DND-41 (cell line): Measurements from ENCODE around the gene NDRG3.
"Not testable (repeated sequence)": the region's sequence is repeated elsewhere in the genome, so short reads cannot be mapped to it uniquely, and the experiment has no call there.

Experiments used
- ATAC-seq: fragments of 200-7000 bp; cut with Tn5 transposase; 3 replicates; pipeline ENCODE4 v1.9.1; 2021; ENCODE audit warnings: low read depth; ENCODE audit not compliant: insufficient read depth
- DNase-seq: peaks from one replicate; pipeline ENCODE4 v3.0.0-alpha.2; 2020
- H2AFZ ChIP-seq: 2 replicates; pipeline ENCODE4 v1.6.0; 2012; ENCODE audit warnings: low read depth, low read length
- H3K27ac ChIP-seq: 2 replicates; pipeline ENCODE4 v1.5.1; 2012; ENCODE audit warnings: low read length, inconsistent platforms
- H3K27me3 ChIP-seq: fragments of 200-600 bp; sonication (generic); 2 replicates; pipeline ENCODE4 v1.6.0; 2012; ENCODE audit warnings: low read length, mild to moderate bottlenecking, inconsistent platforms; ENCODE audit not compliant: insufficient read depth, poor library complexity
- H3K36me3 ChIP-seq: 2 replicates; pipeline ENCODE4 v1.5.1; 2012; ENCODE audit warnings: low read length, inconsistent platforms; ENCODE audit not compliant: insufficient read depth
- H3K4me1 ChIP-seq: 2 replicates; pipeline ENCODE4 v1.5.1; 2012; ENCODE audit warnings: mild to moderate bottlenecking, low read length; ENCODE audit not compliant: insufficient read depth
- H3K4me2 ChIP-seq: 2 replicates; pipeline ENCODE4 v1.6.0; 2012; ENCODE audit warnings: mild to moderate bottlenecking, moderate library complexity, low read length, inconsistent platforms; ENCODE audit not compliant: insufficient read depth
- H3K4me3 ChIP-seq, 2 experiments: fragments of 200-600 bp in 1 of 2; shearing (Covaris generic) in 1 of 2; 2 replicates each; pipeline ENCODE4 v1.5.1; 2012 to 2016; ENCODE audit warnings: inconsistent platforms in 2 of 2, low read length in 2 of 2, mild to moderate bottlenecking in 2 of 2, low read depth in 1 of 2, moderate library complexity in 1 of 2
- H3K79me2 ChIP-seq: 2 replicates; pipeline ENCODE4 v1.6.0; 2012; ENCODE audit warnings: low read length, inconsistent platforms; ENCODE audit not compliant: insufficient read depth
- H3K9ac ChIP-seq: 2 replicates; pipeline ENCODE4 v1.6.0; 2012; ENCODE audit warnings: low read depth, mild to moderate bottlenecking, inconsistent platforms, low read length, moderate library complexity
- H3K9me3 ChIP-seq: 2 replicates; pipeline ENCODE4 v1.5.1; 2012; ENCODE audit warnings: low read length, moderate library complexity, mild to moderate bottlenecking, inconsistent platforms; ENCODE audit not compliant: insufficient read depth, severe bottlenecking
- H4K20me1 ChIP-seq: 2 replicates; pipeline ENCODE4 v1.6.0; 2012; ENCODE audit warnings: low read length; ENCODE audit not compliant: insufficient read depth
- EZH2 ChIP-seq: IDR thresholded peaks from 3 replicates; pipeline ENCODE4 v1.6.1; 2012; ENCODE audit warnings: borderline replicate concordance, low read depth, mild to moderate bottlenecking, moderate library complexity, low read length, inconsistent platforms; ENCODE audit not compliant: severe bottlenecking
- TF ChIP-seq, protein P1 (sequence below): IDR thresholded peaks from 2 replicates; pipeline ENCODE4 v1.5.1; 2012; ENCODE audit warnings: borderline replicate concordance, low read length, moderate library complexity, mild to moderate bottlenecking; ENCODE audit not compliant: poor library complexity, severe bottlenecking; ENCODE audit errors: extremely low read depth

Gene NDRG3

DNA sequence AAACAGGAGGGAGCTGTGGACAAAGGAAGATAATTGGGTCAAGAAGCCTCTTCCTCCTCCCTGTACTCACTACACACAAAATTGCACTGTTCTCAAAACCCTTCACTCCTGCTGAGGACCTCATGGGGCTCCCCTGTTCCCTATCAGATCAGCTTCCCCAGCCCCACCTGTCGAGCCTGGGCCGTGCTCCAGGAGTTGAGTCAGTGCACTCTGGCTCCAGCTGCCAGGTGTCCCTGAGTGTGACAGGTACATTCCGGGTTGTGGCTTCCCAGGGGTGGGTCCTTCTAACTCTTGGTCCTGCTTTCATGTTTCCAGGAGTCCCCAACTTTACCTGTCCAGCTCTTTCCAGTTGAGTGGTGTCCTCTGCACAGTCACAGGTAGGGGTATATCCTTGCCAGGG lies 131.9 kb downstream of the NDRG3 start:
- H3K27me3 ChIP-seq, result no peaks in the 10 kb centered on the region
- no peak overlapping the region for H3K4me2 ChIP-seq
- H3K27ac ChIP-seq, result no peak overlapping the region
- peaks cover 62% of the 10 kb centered on the region for H3K36me3 ChIP-seq
- no peaks in the 10 kb centered on the region for H3K9me3 ChIP-seq
- H4K20me1 ChIP-seq, result peaks cover 24% of the 10 kb centered on the region; the same call in 1 of the 2 replicates
- no peak for DNase-seq
- ATAC-seq, result no peak
- TF ChIP-seq EZH2, result no peak
- TF ChIP-seq, protein P1, sequence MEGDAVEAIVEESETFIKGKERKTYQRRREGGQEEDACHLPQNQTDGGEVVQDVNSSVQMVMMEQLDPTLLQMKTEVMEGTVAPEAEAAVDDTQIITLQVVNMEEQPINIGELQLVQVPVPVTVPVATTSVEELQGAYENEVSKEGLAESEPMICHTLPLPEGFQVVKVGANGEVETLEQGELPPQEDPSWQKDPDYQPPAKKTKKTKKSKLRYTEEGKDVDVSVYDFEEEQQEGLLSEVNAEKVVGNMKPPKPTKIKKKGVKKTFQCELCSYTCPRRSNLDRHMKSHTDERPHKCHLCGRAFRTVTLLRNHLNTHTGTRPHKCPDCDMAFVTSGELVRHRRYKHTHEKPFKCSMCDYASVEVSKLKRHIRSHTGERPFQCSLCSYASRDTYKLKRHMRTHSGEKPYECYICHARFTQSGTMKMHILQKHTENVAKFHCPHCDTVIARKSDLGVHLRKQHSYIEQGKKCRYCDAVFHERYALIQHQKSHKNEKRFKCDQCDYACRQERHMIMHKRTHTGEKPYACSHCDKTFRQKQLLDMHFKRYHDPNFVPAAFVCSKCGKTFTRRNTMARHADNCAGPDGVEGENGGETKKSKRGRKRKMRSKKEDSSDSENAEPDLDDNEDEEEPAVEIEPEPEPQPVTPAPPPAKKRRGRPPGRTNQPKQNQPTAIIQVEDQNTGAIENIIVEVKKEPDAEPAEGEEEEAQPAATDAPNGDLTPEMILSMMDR, result no peak
- no peaks in the 10 kb centered on the region for H3K4me1 ChIP-seq
- no peak overlapping the region for H2AFZ ChIP-seq
- H3K4me3 ChIP-seq, result no peak overlapping the region
- no peak overlapping the region for H3K9ac ChIP-seq
- H3K79me2 ChIP-seq, result peaks cover 5% of the 10 kb centered on the region

DNA sequence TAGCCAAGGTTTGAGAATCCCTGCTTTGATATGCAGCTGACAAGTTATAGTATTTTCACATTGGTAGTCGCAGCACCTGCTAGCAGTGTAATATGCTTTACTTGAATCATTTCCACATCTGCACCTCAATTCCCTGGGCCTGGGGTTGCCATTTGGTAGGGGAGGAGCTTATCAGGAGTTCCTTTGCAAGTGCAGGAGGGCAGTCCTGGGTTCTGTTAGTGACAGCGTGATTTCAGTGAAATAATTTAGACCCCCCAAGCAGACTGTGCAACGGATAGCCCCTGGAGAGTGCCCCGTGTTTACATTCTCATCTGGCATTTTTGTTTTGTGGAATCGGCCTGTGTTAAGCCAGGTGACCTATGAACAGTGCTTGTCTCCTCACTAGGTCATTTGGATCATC lies 134.3 kb downstream of the NDRG3 start:
- peaks cover 44% of the 10 kb centered on the region for H4K20me1 ChIP-seq
- no peak for ATAC-seq

DNA sequence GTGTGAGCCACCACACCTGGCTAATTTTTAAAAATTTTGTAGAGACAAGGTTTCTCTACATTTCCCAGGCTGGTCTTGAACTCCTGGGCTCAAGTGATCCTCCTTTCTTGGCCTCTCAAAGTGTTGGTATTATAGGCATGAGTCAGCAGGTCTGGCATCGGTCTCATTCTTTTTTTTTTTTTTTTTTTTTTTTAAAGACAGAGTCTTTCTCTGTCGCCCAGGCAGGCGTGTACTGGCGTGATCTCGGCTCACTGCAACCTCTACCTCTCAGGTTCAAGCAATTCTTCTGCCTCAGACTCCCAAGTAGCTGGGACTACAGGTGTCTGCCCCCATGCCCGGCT lies 137.5 kb downstream of the NDRG3 start:
- peaks cover 46% of the 10 kb centered on the region for H4K20me1 ChIP-seq
- not testable (repeated sequence) for H3K9ac ChIP-seq, H3K9me3 ChIP-seq, H3K27me3 ChIP-seq, DNase-seq, H3K4me3 ChIP-seq, ATAC-seq, H3K27ac ChIP-seq, H2AFZ ChIP-seq
- peaks cover 39% of the 10 kb centered on the region for H3K79me2 ChIP-seq
- H3K4me2 ChIP-seq, result 0 out of 2 replicates have a peak overlapping the region, but pooled peaks have one; percentile 85
- H3K36me3 ChIP-seq, result peaks cover 60% of the 10 kb centered on the region
- peaks cover 30% of the 10 kb centered on the region for H3K4me1 ChIP-seq

More for the DNA sequence above, 134.3 kb downstream of the NDRG3 start:
- no peak for DNase-seq
- H3K36me3 ChIP-seq, result peaks cover 78% of the 10 kb centered on the region
- H3K4me1 ChIP-seq, result peaks cover 17% of the 10 kb centered on the region
- no peak overlapping the region for H2AFZ ChIP-seq
- peaks cover 28% of the 10 kb centered on the region for H3K79me2 ChIP-seq
- H3K27me3 ChIP-seq, result no peaks in the 10 kb centered on the region
- H3K4me3 ChIP-seq, result no peak overlapping the region
- no peak overlapping the region for H3K27ac ChIP-seq
- no peak for TF ChIP-seq EZH2
- TF ChIP-seq, protein P1, result no peak
- H3K9me3 ChIP-seq, result no peaks in the 10 kb centered on the region
- H3K9ac ChIP-seq, result no peak overlapping the region
- no peak overlapping the region for H3K4me2 ChIP-seq

DNA sequence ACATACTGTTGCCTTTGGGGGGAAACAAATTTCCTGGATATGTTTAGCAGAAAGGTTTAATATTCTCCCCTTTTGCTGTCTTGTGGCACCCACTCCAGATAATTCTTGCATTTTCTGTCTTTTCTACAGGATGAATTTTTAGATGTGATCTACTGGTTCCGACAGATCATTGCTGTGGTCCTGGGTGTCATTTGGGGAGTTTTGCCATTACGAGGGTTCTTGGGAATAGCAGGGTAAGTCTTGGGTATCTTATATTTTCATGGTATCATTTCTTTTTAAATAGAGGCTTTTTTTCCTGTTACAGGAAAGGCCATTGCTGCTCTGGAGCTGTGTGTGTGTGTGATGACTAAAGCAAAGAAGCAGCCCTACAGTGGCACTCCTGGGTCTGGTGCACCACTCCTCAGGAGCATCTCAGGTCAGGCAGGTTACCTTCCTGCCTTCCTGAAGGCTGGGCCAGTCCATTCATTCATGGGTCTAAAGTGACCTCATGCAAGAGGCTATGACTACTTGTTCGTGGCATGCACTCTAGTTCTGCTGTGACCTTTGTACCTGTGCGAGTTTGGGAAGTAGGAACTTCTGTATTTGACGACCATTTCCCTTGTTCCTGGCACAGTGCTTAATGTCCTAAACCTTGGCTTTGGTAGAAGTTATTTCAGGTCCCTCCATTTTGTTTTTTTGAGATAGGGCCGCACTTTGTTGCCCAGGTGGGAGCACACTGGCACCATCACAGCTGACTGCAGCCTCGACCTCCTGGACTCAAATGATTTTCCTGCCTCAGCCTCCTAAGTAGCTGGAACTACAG lies 138.1 kb downstream of the NDRG3 start:
- Histone ChIP-seq H3K4me1 (peaks cover 30% of the 10 kb centered on the region), H3K9ac (peak overlapping the region; percentile 85), H2AFZ (no peak overlapping the region), H3K4me2 (peak overlapping the region; percentile 85), H4K20me1 (peaks cover 46% of the 10 kb centered on the region), H3K4me3 (peak overlapping the region in 1 of 2 experiments; percentile 86; a peak in 1 of 4 replicates), H3K27me3 (no peaks in the 10 kb centered on the region), H3K79me2 (peaks cover 39% of the 10 kb centered on the region), H3K27ac (no peak overlapping the region), H3K9me3 (no peaks in the 10 kb centered on the region), H3K36me3 (peaks cover 54% of the 10 kb centered on the region)
- no peak for DNase-seq
- TF ChIP-seq EZH2, result no peak
- TF ChIP-seq, protein P1, result no peak
- no peak for ATAC-seq
